ENCODE measurements around the gene ASNSD1.

The ASNSD1 gene

GRCh38 chr2:189625636-189626035 lies 35.6 kb upstream of the ASNSD1 start:
- Histone ChIP-seq H3K79me2 (ENCODE audit: low read length) (no peaks in the 10 kb centered on the region), H3K9me3 (ENCODE audit: insufficient read depth, low read length) (no peaks in the 10 kb centered on the region)

GRCh38 chr2:189627789-189628188 lies 33.5 kb upstream of the ASNSD1 start:
- Histone ChIP-seq H2AFZ (ENCODE audit: low read depth, low read length) (no peak overlapping the region), H3K36me3 (replicated peaks; ENCODE audit: low read depth, low read length) (no peaks in the 10 kb centered on the region), H3K4me3 (ENCODE audit: low read length) (no peak overlapping the region), H3K4me2 (ENCODE audit: low read length) (no peak overlapping the region), H4K20me1 (ENCODE audit: insufficient read depth, low read length) (no peaks in the 10 kb centered on the region), H3K9me3 (ENCODE audit: insufficient read depth, low read length) (no peaks in the 10 kb centered on the region), H3K27me3 (ENCODE audit: low read depth, low read length) (no peaks in the 10 kb centered on the region), H3K4me1 (ENCODE audit: low read length) (no peaks in the 10 kb centered on the region), H3K9ac (ENCODE audit: low read length) (no peak overlapping the region), H3K79me2 (ENCODE audit: low read length) (no peaks in the 10 kb centered on the region), H3K27ac (ENCODE audit: low read length) (no peak overlapping the region)
- TF ChIP-seq EZH2phosphoT487 (IDR thresholded peaks at IDR 0.05; ENCODE audit: low read depth) (no peak), CTCF (IDR thresholded peaks at IDR 0.05; ENCODE audit: low read depth, low read length) (no peak)

More at GRCh38 chr2:189625636-189626035, 35.6 kb upstream of the ASNSD1 start:
- no peak for TF ChIP-seq EZH2phosphoT487 (IDR thresholded peaks at IDR 0.05; ENCODE audit: low read depth)
- no peak for TF ChIP-seq CTCF (IDR thresholded peaks at IDR 0.05; ENCODE audit: low read depth, low read length)
- Histone ChIP-seq H3K4me3 (ENCODE audit: low read length) (no peak overlapping the region), H3K27ac (ENCODE audit: low read length) (no peak overlapping the region), H4K20me1 (ENCODE audit: insufficient read depth, low read length) (no peaks in the 10 kb centered on the region), H3K4me1 (ENCODE audit: low read length) (no peaks in the 10 kb centered on the region), H3K36me3 (replicated peaks; ENCODE audit: low read depth, low read length) (no peaks in the 10 kb centered on the region), H2AFZ (ENCODE audit: low read depth, low read length) (no peak overlapping the region), H3K4me2 (ENCODE audit: low read length) (no peak overlapping the region), H3K9ac (ENCODE audit: low read length) (no peak overlapping the region), H3K27me3 (ENCODE audit: low read depth, low read length) (no peaks in the 10 kb centered on the region)

- H3K79me2 ChIP-seq (ENCODE audit: low read length), result no peaks in the 10 kb centered on the region
- no peak overlapping the region for H2AFZ ChIP-seq (ENCODE audit: low read depth, low read length)
- no peaks in the 10 kb centered on the region for H3K4me1 ChIP-seq (ENCODE audit: low read length)
- H3K9ac ChIP-seq (ENCODE audit: low read length), result no peak overlapping the region
- H3K4me2 ChIP-seq (ENCODE audit: low read length), result no peak overlapping the region
- H3K9me3 ChIP-seq (ENCODE audit: insufficient read depth, low read length), result no peaks in the 10 kb centered on the region
- TF ChIP-seq EZH2phosphoT487 (IDR thresholded peaks at IDR 0.05; ENCODE audit: low read depth), result no peak
- TF ChIP-seq CTCF (IDR thresholded peaks at IDR 0.05; ENCODE audit: low read depth, low read length), result no peak
- H3K27me3 ChIP-seq (ENCODE audit: low read depth, low read length), result no peaks in the 10 kb centered on the region
- H4K20me1 ChIP-seq (ENCODE audit: insufficient read depth, low read length), result no peaks in the 10 kb centered on the region
- H3K36me3 ChIP-seq (replicated peaks; ENCODE audit: low read depth, low read length), result no peaks in the 10 kb centered on the region
- H3K4me3 ChIP-seq (ENCODE audit: low read length), result no peak overlapping the region
- no peak overlapping the region for H3K27ac ChIP-seq (ENCODE audit: low read length)
Observed at GRCh38 chr2:189628817-189629530, 32.3 kb upstream of the ASNSD1 start.

- Histone ChIP-seq H3K27ac (ENCODE audit: low read length) (no peak overlapping the region), H3K36me3 (replicated peaks; ENCODE audit: low read depth, low read length) (no peaks in the 10 kb centered on the region), H4K20me1 (ENCODE audit: insufficient read depth, low read length) (no peaks in the 10 kb centered on the region), H3K27me3 (ENCODE audit: low read depth, low read length) (no peaks in the 10 kb centered on the region), H3K9me3 (ENCODE audit: insufficient read depth, low read length) (no peaks in the 10 kb centered on the region), H3K4me3 (ENCODE audit: low read length) (no peak overlapping the region), H3K9ac (ENCODE audit: low read length) (no peak overlapping the region), H3K79me2 (ENCODE audit: low read length) (no peaks in the 10 kb centered on the region), H3K4me2 (ENCODE audit: low read length) (no peak overlapping the region), H2AFZ (ENCODE audit: low read depth, low read length) (no peak overlapping the region), H3K4me1 (ENCODE audit: low read length) (no peaks in the 10 kb centered on the region)
- TF ChIP-seq EZH2phosphoT487 (IDR thresholded peaks at IDR 0.05; ENCODE audit: low read depth), result no peak
- TF ChIP-seq CTCF (IDR thresholded peaks at IDR 0.05; ENCODE audit: low read depth, low read length), result no peak
Observed at GRCh38 chr2:189629531-189630453, 31.5 kb upstream of the ASNSD1 start.
